ENCODE results near the gene HMG20B. TPM values are rescaled to one million over a fixed set of nuclear protein-coding genes. Genes with fewer than 3 reads are reported as not detected.

The HMG20B gene
- total RNA-seq, 1 donor from 2014 or later = 149 TPM

DNA sequence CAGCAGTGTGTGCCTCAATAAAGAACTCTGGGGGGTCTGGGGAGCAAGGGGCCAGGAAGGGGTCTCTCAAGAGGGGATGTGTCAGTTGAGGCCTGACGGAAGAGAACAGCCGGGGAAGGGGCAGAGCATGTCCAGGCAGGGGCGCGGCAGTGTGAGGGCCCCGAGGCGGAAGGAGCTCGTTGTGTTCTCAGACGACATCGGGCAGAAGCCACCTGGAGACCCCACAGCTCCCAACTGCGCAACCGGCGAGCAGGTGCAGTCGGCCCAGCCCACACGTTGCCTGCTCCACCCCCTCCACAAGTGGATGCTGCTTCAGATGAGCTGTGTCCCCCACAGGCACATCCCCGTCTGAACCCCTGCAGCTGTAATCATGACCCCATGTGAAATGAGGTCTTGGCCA is 48.9 kb downstream of the HMG20B start:
- DNase-seq (ENCODE audit: low spot score in 2 of 2) = no peak
- Histone ChIP-seq H3K4me3 (no peak overlapping the region), H3K36me3 (peaks cover 26 to 39% of the 10 kb centered on the region in 2 donors), H3K27me3 (no peaks in the 10 kb centered on the region), H3K9me3 (no peaks in the 10 kb centered on the region), H3K4me1 (peaks cover 10 to 19% of the 10 kb centered on the region in 2 donors), H3K27ac (no peak overlapping the region)
- TF ChIP-seq CTCF (IDR thresholded peaks at IDR 0.05) = no peak
- intact Hi-C loops (cut with DNase I) = no loop called here

- intact Hi-C loops (cut with DNase I) = no loop called here
- DNase-seq (ENCODE audit: low spot score in 2 of 2) = no peak
- no peak overlapping the region for H3K4me3 ChIP-seq
- H3K27me3 ChIP-seq = no peaks in the 10 kb centered on the region
- peaks cover 10 to 19% of the 10 kb centered on the region in 2 donors for H3K4me1 ChIP-seq
- peaks cover 26 to 38% of the 10 kb centered on the region in 2 donors for H3K36me3 ChIP-seq
- H3K9me3 ChIP-seq = no peaks in the 10 kb centered on the region
- no peak for TF ChIP-seq CTCF (IDR thresholded peaks at IDR 0.05)
- no peak overlapping the region for H3K27ac ChIP-seq
Measured at GRCh38 chr19:3622224-3622623, 49.5 kb downstream of the HMG20B start.

DNA sequence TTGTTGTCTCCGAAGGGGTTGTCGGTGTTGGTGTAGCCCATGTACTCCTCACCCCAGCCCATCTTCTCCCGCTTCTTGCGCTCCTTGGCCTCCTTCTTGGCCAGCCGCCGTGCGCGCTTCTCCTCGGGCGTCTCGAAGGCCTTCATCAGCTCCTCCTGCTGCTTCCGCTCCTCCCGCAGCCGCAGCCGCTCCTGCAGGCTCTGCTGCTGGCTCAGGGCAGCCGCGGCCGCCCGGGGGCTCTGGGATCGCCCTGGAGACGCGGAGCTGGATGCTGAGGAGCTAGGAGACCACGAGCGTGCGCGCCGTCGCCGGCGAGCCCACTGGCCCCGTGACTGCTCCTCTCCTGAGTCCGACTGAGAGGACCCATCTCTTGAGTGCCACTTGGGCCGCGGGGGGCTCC is 51.0 kb downstream of the HMG20B start:
- H3K4me3 ChIP-seq = no peak overlapping the region
- H3K9me3 ChIP-seq = no peaks in the 10 kb centered on the region
- H3K27ac ChIP-seq = no peak overlapping the region
- no peak for DNase-seq (ENCODE audit: low spot score in 2 of 2)
- H3K27me3 ChIP-seq = no peaks in the 10 kb centered on the region
- peaks cover 10 to 15% of the 10 kb centered on the region in 2 donors for H3K4me1 ChIP-seq
- no peak for TF ChIP-seq CTCF (IDR thresholded peaks at IDR 0.05)
- H3K36me3 ChIP-seq = peaks cover 26 to 34% of the 10 kb centered on the region in 2 donors
- intact Hi-C loops (cut with DNase I) = no loop called here

DNA sequence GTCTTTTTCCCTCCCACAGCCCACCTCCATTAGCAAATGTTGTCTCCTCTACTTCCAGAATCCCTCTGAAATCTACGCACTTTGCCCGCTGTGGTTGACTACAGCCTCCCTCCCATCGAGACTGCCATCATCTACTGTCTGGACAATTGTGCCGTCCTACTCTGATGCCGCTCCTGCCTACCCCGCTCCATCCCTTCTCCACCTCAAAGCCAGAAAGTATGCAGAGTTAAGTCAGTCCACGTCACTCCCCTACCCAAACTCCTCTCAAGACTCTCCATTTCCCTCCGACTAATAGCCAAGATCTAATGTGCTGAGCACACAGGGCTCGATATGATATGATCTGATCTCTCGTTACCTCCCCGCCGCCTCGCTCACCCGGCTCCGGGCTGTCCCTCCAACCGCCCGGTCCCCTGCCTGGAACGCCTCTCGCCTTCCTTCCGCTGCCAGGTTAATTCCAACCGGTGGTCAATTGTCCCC is 53.3 kb downstream of the HMG20B start:
- Histone ChIP-seq H3K4me1 (peaks cover 10 to 15% of the 10 kb centered on the region in 2 donors), H3K27me3 (no peaks in the 10 kb centered on the region), H3K4me3 (peak overlapping the region; percentile 74 to 94), H3K9me3 (no peaks in the 10 kb centered on the region), H3K27ac (peak overlapping the region; percentile 91 to 93), H3K36me3 (peaks cover 17 to 32% of the 10 kb centered on the region in 2 donors)
- DNase-seq (ENCODE audit: low spot score in 2 of 2) = no peak
- intact Hi-C loops (cut with DNase I) = loop anchor here (2.0 kb wide), 2 partner anchors 75 to 843 kb away; partner anchors contain the start of genes PIP5K1C and SGTA
- TF ChIP-seq CTCF (IDR thresholded peaks at IDR 0.05) = no peak

DNA sequence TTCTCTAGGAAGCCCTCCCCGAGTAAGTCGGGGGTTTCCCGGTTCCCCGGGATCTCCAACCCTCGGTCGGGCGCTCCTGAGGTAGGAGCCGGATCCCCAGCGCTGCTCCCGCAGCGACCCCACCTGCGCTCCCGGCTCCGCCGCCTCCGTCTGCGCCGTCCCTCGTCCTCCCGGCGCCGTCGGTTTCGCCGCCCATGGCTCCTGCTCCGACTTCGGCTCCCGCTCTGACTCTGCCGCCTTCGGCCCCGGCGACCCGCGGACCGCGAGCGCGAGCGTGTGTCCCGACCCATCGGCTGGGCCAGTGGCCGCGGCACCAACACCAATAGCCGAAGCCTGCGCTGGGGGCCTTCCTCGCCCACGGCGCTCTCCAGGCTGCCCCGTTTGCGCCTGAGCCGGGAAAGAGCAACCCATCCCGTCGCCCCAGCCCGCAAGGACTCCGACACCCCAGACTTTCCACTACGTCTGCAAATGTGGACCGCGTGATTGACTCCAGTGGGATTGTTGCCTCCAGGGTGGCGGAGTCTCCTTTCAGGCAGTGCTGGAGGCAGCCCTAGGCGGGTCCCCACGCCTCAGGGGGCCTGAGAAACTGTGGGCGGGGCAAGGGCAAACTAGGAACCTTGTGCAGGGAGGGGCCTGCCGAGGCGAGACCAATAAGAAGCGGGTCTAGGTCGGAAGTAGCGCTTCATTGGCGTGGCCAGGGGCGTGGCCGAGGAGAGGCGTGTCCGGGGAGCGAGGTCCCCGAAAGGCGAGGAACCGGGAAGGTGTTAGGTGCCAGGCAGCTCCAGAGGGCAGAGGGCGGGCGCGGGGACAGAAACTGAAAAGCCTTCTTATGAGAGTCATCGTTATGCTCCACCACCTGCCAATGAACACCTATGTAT is 54.0 kb downstream of the HMG20B start, which contains the start of gene CACTIN:
Gene CACTIN, minus strand, starts transcription at position 318 of the 878 bp plus-strand sequence. Its CDS starts 28 bp downstream, at position 290.
- Histone ChIP-seq H3K27ac (peak within 1 kb of the TSS; percentile 91 to 93), H3K4me3 (peak within 1 kb of the TSS; percentile 74 to 94), H3K9me3 (no peaks in the 10 kb centered on the region), H3K4me1 (peaks cover 10 to 15% of the 10 kb centered on the region in 2 donors), H3K36me3 (peaks cover 17 to 33% of the 10 kb centered on the region in 2 donors), H3K27me3 (no peaks in the 10 kb centered on the region)
- TF ChIP-seq CTCF (IDR thresholded peaks at IDR 0.05) = no peak
- DNase-seq (ENCODE audit: low spot score in 2 of 2) = peak; percentile 94 to 99
- intact Hi-C loops (cut with DNase I) = loop anchor here (1.0 to 2.0 kb wide), 4 partner anchors 54 to 844 kb away; partner anchors contain the start of genes FZR1, HMG20B, PIP5K1C and SGTA
